Aorta (tissue), 5 donors: ENCODE results near the gene HOGA1. TPM values are rescaled to one million over a fixed set of nuclear protein-coding genes. Genes with fewer than 3 reads are reported as not detected.
A peak's percentile ranks its signal among the peaks of the same experiment; 100 is the strongest.
"Not testable (repeated sequence)": the region's sequence is repeated elsewhere in the genome, so short reads cannot be mapped to it uniquely, and the experiment has no call there.

Experiments used
- ATAC-seq: fragments of 200-7000 bp; cut with Tn5 transposase; one replicate; pipeline ENCODE4 v1.9.1; 2022; ENCODE audit warnings: moderate library complexity; ENCODE audit not compliant: low FRiP score
- DNase-seq, 2 donors: peaks; one replicate each; pipeline ENCODE4 v3.0.0-alpha.2; 2020
- H3K27ac ChIP-seq, 2 donors: one replicate each; pipeline ENCODE4 v1.5.1; 2013; ENCODE audit warnings: low read length in 2 of 2, mild to moderate bottlenecking in 2 of 2, moderate library complexity in 2 of 2, control low read depth in 1 of 2, inconsistent platforms in 1 of 2, low read depth in 1 of 2
- H3K27me3 ChIP-seq, 2 donors: one replicate each; pipeline ENCODE4 v1.6.1; 2013; ENCODE audit warnings: control low read depth in 1 of 2, low read length in 1 of 2, mild to moderate bottlenecking in 1 of 2, moderate library complexity in 1 of 2; ENCODE audit not compliant: insufficient read depth in 2 of 2, control insufficient read depth in 1 of 2
- H3K36me3 ChIP-seq, 2 donors: one replicate each; pipeline ENCODE4 v1.6.1; 2013; ENCODE audit warnings: control low read depth in 1 of 2, low read length in 1 of 2, mild to moderate bottlenecking in 1 of 2; ENCODE audit not compliant: insufficient read depth in 2 of 2, control insufficient read depth in 1 of 2
- H3K4me1 ChIP-seq, 2 donors: one replicate each; pipeline ENCODE4 v1.6.1; 2013; ENCODE audit warnings: low read length in 2 of 2, control low read depth in 1 of 2, mild to moderate bottlenecking in 1 of 2, moderate library complexity in 1 of 2; ENCODE audit not compliant: insufficient read depth in 2 of 2, control insufficient read depth in 1 of 2
- H3K4me3 ChIP-seq, 2 donors: one replicate each; pipeline ENCODE4 v1.5.1; 2013; ENCODE audit warnings: low read length in 2 of 2, control low read depth in 1 of 2, mild to moderate bottlenecking in 1 of 2
- H3K9me3 ChIP-seq: one replicate; pipeline ENCODE4 v1.6.1; 2013; ENCODE audit warnings: mild to moderate bottlenecking, low read length; ENCODE audit not compliant: control insufficient read depth
- WGBS, 2 donors: extraction: QIAGEN DNeasy Blood & Tissue Kit; methylation state at CpG; one replicate each; pipeline ENCODE4 v1.1.7; 2013; 5-methylcytosine and 5-hydroxymethylcytosine counted together
- intact Hi-C, 2 donors: fragments of 100-400 bp; cut with DNase I; formaldehyde crosslinking; loops; one replicate each; pipeline versions ENCODE4 v1.14.2 to v1.15.0; 2022
- polyA plus RNA-seq, 2 donors: library from polyadenylated mRNA; stranded (reverse); fragments of 200-250 nt; gene quantifications; one replicate each; pipeline ENCODE4 v1.2.3, GENCODE V29; 2013
- total RNA-seq, 2 donors: library from RNA; stranded (reverse); fragmentation: NEBNext Ultra II Directional; extraction: Animal tissue kit (Norgen Biotek cat#: 25700); gene quantifications; one replicate each; pipeline ENCODE4 v1.2.1, GENCODE V29; 2021
- donor health status: healthy with polysubstance abuse.
- donor health status: Bipolar disorder and iron deficiency.
- donor health status: DM: no; HTN: no; CAD: no.
- donor health status: DM: no; HTN: no; CAD: no.
- donor health status: DM: yes; HTN: yes; CAD: no.

Gene HOGA1
- total and polyA plus RNA-seq, 4 donors: 1.9 to 4.6 (median 3.9) TPM

GRCh38 chr10:97550336-97551149, 33.6 kb upstream of the HOGA1 start:
- DNase-seq: peak in 1 of 2 donors; percentile 71
- H3K9me3 ChIP-seq: no peaks in the 10 kb centered on the region
- intact Hi-C loops: loop anchor here in 1 of 2 donors (5.0 kb wide), 1 partner anchor 103 kb away; the partner anchor contains the start of genes EXOSC1 and ZDHHC16
- no peaks in the 10 kb centered on the region for H3K4me1 ChIP-seq
- H3K36me3 ChIP-seq: no peaks in the 10 kb centered on the region
- H3K4me3 ChIP-seq: no peak overlapping the region
- H3K27ac ChIP-seq: no peak overlapping the region
- no peak for ATAC-seq
- 78 to 82% methylated on average over 10 of the region's 10 CpGs for WGBS, 2 donors
- H3K27me3 ChIP-seq: no peaks in the 10 kb centered on the region

- ATAC-seq (no peak), DNase-seq (peak in 1 of 2 donors; percentile 20)
- 89 to 90% methylated on average over 6 of the region's 6 CpGs for WGBS, 2 donors
- Histone ChIP-seq H3K9me3 (no peaks in the 10 kb centered on the region), H3K27ac (no peak overlapping the region), H3K27me3 (no peaks in the 10 kb centered on the region), H3K4me1 (no peaks in the 10 kb centered on the region), H3K4me3 (no peak overlapping the region), H3K36me3 (no peaks in the 10 kb centered on the region)
- intact Hi-C loops: loop anchor here in 1 of 2 donors (5.0 kb wide), 1 partner anchor 104 kb away; the partner anchor contains the start of genes EXOSC1 and ZDHHC16
These were observed 32.9 kb upstream of the HOGA1 start for GRCh38 chr10:97551271-97551670.

- Histone ChIP-seq H3K27ac (no peak overlapping the region), H3K36me3 (no peaks in the 10 kb centered on the region), H3K27me3 (no peaks in the 10 kb centered on the region), H3K4me3 (no peak overlapping the region), H3K9me3 (no peaks in the 10 kb centered on the region), H3K4me1 (no peaks in the 10 kb centered on the region)
- WGBS, 2 donors: 20% methylated on average over 6 of the region's 6 CpGs
- intact Hi-C loops: loop anchor here (1.0 to 5.0 kb wide), 4 partner anchors 19 to 106 kb away; partner anchors contain the start of genes EXOSC1 (in 1 of the 2) and ZDHHC16 (in 1 of the 2)
- DNase-seq (peak; percentile 79 to 90), ATAC-seq (peak; percentile 92)
These were observed 30.6 kb upstream of the HOGA1 start for GRCh38 chr10:97553575-97554031.

- intact Hi-C loops: loop anchor here in 1 of 2 donors (5.0 kb wide), 1 partner anchor 107 kb away; the partner anchor contains the start of genes EXOSC1 and ZDHHC16
- not testable (repeated sequence) for H3K36me3 ChIP-seq
These were observed 29.9 kb upstream of the HOGA1 start for GRCh38 chr10:97554336-97554735.

GRCh38 chr10:97555541-97555940, 28.6 kb upstream of the HOGA1 start:
- H3K9me3 ChIP-seq, H3K4me3 ChIP-seq, intact Hi-C loops, H3K27me3 ChIP-seq, H3K36me3 ChIP-seq, ATAC-seq, H3K27ac ChIP-seq, H3K4me1 ChIP-seq: not testable (repeated sequence)
- WGBS, 2 donors: 87 to 97% methylated on average over 7 to 10 of the region's 10 CpGs
- peak in 1 of 2 donors; percentile 21 for DNase-seq

More at GRCh38 chr10:97554336-97554735, 29.9 kb upstream of the HOGA1 start:
- not testable (repeated sequence) for H3K4me1 ChIP-seq, ATAC-seq, H3K9me3 ChIP-seq, H3K4me3 ChIP-seq, H3K27ac ChIP-seq, H3K27me3 ChIP-seq
- DNase-seq: peak in 1 of 2 donors; percentile 50
- 94 to 96% methylated on average over 5 of the region's 5 CpGs for WGBS, 2 donors

- H3K27me3 ChIP-seq, H3K4me3 ChIP-seq, H3K36me3 ChIP-seq, intact Hi-C loops, H3K4me1 ChIP-seq, ATAC-seq, H3K9me3 ChIP-seq, H3K27ac ChIP-seq: not testable (repeated sequence)
- 91 to 92% methylated on average over 17 of the region's 17 CpGs for WGBS, 2 donors
- DNase-seq: peak in 1 of 2 donors; percentile 77
These were observed 23.3 kb upstream of the HOGA1 start for GRCh38 chr10:97560731-97561381.

GRCh38 chr10:97561386-97562077, 22.7 kb upstream of the HOGA1 start:
- H3K4me1 ChIP-seq, H3K9me3 ChIP-seq, H3K27ac ChIP-seq, H3K4me3 ChIP-seq, H3K36me3 ChIP-seq, intact Hi-C loops, H3K27me3 ChIP-seq, ATAC-seq: not testable (repeated sequence)
- 82 to 86% methylated on average over 12 of the region's 12 CpGs for WGBS, 2 donors
- peak in 1 of 2 donors; percentile 9 for DNase-seq

GRCh38 chr10:97562329-97562728, 21.9 kb upstream of the HOGA1 start:
- 98 to 99% methylated on average over 5 of the region's 5 CpGs for WGBS, 2 donors

More at GRCh38 chr10:97562329-97562728, 21.9 kb upstream of the HOGA1 start:
- H3K27me3 ChIP-seq, H3K27ac ChIP-seq, H3K36me3 ChIP-seq, H3K4me1 ChIP-seq, ATAC-seq, intact Hi-C loops, DNase-seq, H3K4me3 ChIP-seq, H3K9me3 ChIP-seq: not testable (repeated sequence)
